CD4-positive, alpha-beta memory T cell (primary cell): ENCODE measurements around the gene MRPS6. TPM values are rescaled to one million over a fixed set of nuclear protein-coding genes. Genes with fewer than 3 reads are reported as not detected.
A peak's percentile ranks its signal among the peaks of the same experiment; 100 is the strongest.

ENCODE experiments used
- CTCF ChIA-PET: fragments of 350-600 bp; sonication (Branson Sonifier 250); formaldehyde crosslinking; loops from one replicate; lab custom pipeline; 2021; ENCODE audit warnings: inconsistent platforms; ENCODE audit not compliant: partially characterized antibody; lab: Charles Lee
- POLR2A ChIA-PET: fragments of 350-600 bp; sonication (Branson Sonifier 250); formaldehyde crosslinking; loops from one replicate; lab custom pipeline; 2021; ENCODE audit not compliant: partially characterized antibody; lab: Charles Lee
- DNase-seq, 5 donors: peaks; one replicate each; pipeline versions ENCODE4 v3.0.0 to v3.0.0-alpha.2; 2020 to 2022; ENCODE audit warnings: mixed read lengths in 1 of 5
- H3K27ac ChIP-seq: one replicate; pipeline ENCODE4 v1.7.0; 2013; ENCODE audit warnings: low read depth, low read length
- H3K27me3 ChIP-seq: 2 replicates; pipeline ENCODE4 v1.7.0; 2013; ENCODE audit warnings: mild to moderate bottlenecking, low read length, moderate library complexity; ENCODE audit not compliant: insufficient read depth
- H3K36me3 ChIP-seq: 2 replicates; pipeline ENCODE4 v1.7.0; 2013; ENCODE audit warnings: mild to moderate bottlenecking, low read length, moderate library complexity; ENCODE audit not compliant: insufficient read depth
- H3K4me1 ChIP-seq: 2 replicates; pipeline ENCODE4 v1.7.0; 2013; ENCODE audit warnings: mild to moderate bottlenecking, low read length, moderate library complexity; ENCODE audit not compliant: insufficient read depth
- H3K4me3 ChIP-seq, 2 donors: one replicate each; pipeline ENCODE4 v1.7.0; 2013; ENCODE audit warnings: low read length in 2 of 2, mild to moderate bottlenecking in 1 of 2
- H3K9me3 ChIP-seq, 2 donors: one replicate each; pipeline ENCODE4 v1.7.0; 2013; ENCODE audit warnings: low read length in 2 of 2, control low read depth in 1 of 2; ENCODE audit not compliant: control insufficient read depth in 1 of 2
- H3K27ac Mint-ChIP-seq, 7 donors: one replicate each; pipeline ENCODE4 v1.8.0; 2020 to 2021; ENCODE audit warnings: mixed read lengths in 7 of 7, mild to moderate bottlenecking in 6 of 7, inconsistent platforms in 3 of 7, moderate library complexity in 3 of 7
- H3K27me3 Mint-ChIP-seq, 2 donors: one replicate each; pipeline ENCODE4 v1.8.0; 2020 to 2021; ENCODE audit warnings: mixed read lengths in 2 of 2
- H3K36me3 Mint-ChIP-seq, 2 donors: one replicate each; pipeline ENCODE4 v1.8.0; 2020 to 2021; ENCODE audit warnings: mixed read lengths in 2 of 2, inconsistent platforms in 1 of 2, mild to moderate bottlenecking in 1 of 2
- H3K4me1 Mint-ChIP-seq, 4 donors: one replicate each; pipeline ENCODE4 v1.8.0; 2020 to 2021; ENCODE audit warnings: mixed read lengths in 4 of 4, mild to moderate bottlenecking in 1 of 4
- H3K4me3 Mint-ChIP-seq, 8 donors: one replicate each; pipeline ENCODE4 v1.8.0; 2020 to 2021; ENCODE audit warnings: mixed read lengths in 8 of 8, mild to moderate bottlenecking in 7 of 8, moderate library complexity in 6 of 8, inconsistent platforms in 3 of 8
- H3K9me3 Mint-ChIP-seq, 8 donors: one replicate each; pipeline ENCODE4 v1.8.0; 2020 to 2021; ENCODE audit warnings: mixed read lengths in 8 of 8, mild to moderate bottlenecking in 5 of 8, inconsistent platforms in 3 of 8, moderate library complexity in 1 of 8
- intact Hi-C: fragments of 100-400 bp; cut with micrococcal nuclease; formaldehyde crosslinking; loops from one replicate; pipeline ENCODE4 v1.15.1; 2023
- polyA plus RNA-seq, 2 donors: library from polyadenylated mRNA; unstranded; fragments of 300-500 nt; fragmentation: Illumina TruSeq; gene quantifications; one replicate each; pipeline ENCODE4 v1.2.3, GENCODE V29; 2021
- total RNA-seq, 2 experiments: library from RNA; stranded (reverse); gene quantifications; one replicate each; pipeline ENCODE4 v1.2.3, GENCODE V29; 2021

MRPS6 gene
- total and polyA plus RNA-seq, 4 experiments from 2014 or later = 76.9 to 160 (median 108) TPM

DNA sequence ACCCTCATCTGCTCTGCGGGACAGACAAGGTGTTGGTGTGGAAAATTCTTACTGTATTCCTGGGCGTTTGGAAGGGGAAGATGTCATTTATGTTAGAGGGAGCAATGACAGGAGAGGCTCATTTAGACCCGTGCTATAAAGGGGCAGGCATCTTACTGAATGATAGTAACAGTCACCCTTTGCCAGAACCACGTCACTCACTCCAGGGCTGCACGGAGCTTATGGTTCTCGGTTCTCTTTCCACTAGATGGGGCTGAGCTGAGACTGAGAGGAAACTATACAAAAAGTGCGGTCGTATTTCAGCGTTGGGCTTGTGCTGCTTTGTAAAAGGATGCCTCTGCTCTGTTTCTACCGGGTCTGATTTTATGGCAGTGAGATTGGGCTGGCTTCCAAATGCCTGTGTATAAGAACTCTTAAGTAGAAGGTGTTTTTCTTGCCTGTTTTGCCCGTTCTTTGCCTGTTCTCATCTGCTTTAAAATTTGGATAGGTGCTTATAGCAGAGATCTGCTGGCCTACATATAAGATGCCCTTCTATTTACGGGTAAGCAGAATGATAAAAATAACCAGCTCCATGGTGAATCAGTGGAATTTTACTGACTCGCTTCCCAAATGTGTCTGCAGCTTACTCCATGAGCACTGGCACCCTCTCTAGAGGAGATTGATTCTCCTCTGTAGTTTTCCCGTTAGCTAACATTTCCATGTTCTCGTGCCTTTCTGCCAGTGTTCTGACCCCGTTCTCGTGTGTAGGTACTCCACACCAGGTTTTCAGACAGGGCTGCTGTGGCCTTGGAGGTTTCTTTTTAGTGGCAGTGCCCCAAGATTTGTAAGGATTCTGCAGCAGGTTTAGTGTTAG lies 55.9 kb downstream of the MRPS6 start:
- Mint-ChIP-seq H3K4me3 (peak overlapping the region in 7 of 8 donors; percentile 40 to 80 (median 67)), H3K9me3 (no peaks in the 10 kb centered on the region), H3K27me3 (no peaks in the 10 kb centered on the region), H3K4me1 (peaks cover 66 to 95% (median 80%) of the 10 kb centered on the region in 4 donors), H3K27ac (peak overlapping the region; percentile 71 to 93 (median 86)), H3K36me3 (peaks cover 56 to 68% of the 10 kb centered on the region in 2 donors)
- H3K4me3 ChIP-seq = no peak overlapping the region
- H3K36me3 ChIP-seq = peaks cover 23% of the 10 kb centered on the region
- DNase-seq = peak; percentile 58 to 75 (median 65)
- no peaks in the 10 kb centered on the region for H3K27me3 ChIP-seq
- ChIA-PET CTCF (interaction anchor here (0.9 to 3.2 kb wide), 10 partner anchors 9 to 205 kb away, joined by 3 to 13 read pairs (median 3); no protein-coding TSS in a partner anchor), POLR2A (interaction anchor here (0.6 to 2.0 kb wide), 7 partner anchors 10 to 206 kb away, joined by 3 to 9 read pairs (median 4); partner anchors contain the start of genes MRPS6 and SLC5A3)
- H3K4me1 ChIP-seq = peaks cover 52% of the 10 kb centered on the region
- no peaks in the 10 kb centered on the region for H3K9me3 ChIP-seq
- intact Hi-C loops = loop anchor here (1.0 to 2.0 kb wide), 2 partner anchors 179 to 204 kb away; no protein-coding TSS in a partner anchor
- no peak overlapping the region for H3K27ac ChIP-seq

DNA sequence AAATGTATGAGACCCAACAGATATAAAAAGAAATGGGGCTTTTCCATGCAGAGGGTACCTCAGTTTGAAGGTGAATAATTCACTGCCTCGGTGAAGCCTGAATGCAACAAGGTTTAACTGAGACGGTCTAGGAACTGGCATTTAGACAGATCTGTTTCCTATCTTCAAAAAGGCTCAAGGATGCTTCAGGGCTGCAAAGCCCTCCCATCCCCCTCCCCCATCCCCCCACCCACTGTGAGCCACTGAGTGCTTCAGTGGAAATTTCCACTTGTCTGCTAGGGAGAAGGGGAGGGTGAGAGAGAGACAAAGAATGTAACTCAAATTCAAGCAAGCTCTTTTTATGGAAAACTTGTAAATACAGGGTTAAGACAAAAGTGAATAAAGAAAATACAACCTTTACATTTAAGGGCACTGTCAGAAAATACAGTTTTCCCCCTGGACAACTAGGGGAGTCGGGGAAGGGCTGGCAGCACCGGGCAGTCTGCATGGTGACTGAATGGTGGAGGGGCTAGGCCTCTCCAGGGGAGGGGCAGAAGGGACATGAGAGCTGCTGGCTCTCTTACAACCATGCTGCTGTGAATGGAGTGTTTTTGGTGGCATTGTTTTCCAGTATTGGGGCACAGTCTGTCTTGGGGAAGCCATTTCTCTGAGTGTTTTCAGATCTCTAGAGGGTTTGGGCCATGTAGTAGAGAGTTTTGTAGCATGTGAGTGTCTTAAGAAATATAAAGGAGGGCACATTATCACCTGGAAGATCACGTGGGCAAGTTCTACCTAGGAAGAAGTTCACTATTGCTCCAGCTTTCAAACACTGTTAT lies 56.7 kb downstream of the MRPS6 start:
- ChIA-PET POLR2A (interaction anchor here (1.2 to 1.8 kb wide), 4 partner anchors 56 to 182 kb away, joined by 3 to 9 read pairs (median 4); partner anchors contain the start of genes MRPS6 and SLC5A3), CTCF (interaction anchor here (1.2 to 3.2 kb wide), 7 partner anchors 10 to 206 kb away, joined by 3 to 16 read pairs (median 8); no protein-coding TSS in a partner anchor)
- Mint-ChIP-seq H3K36me3 (peaks cover 55 to 71% of the 10 kb centered on the region in 2 donors), H3K4me1 (peaks cover 68 to 98% (median 78%) of the 10 kb centered on the region in 4 donors), H3K9me3 (no peaks in the 10 kb centered on the region), H3K27me3 (no peaks in the 10 kb centered on the region), H3K4me3 (peak overlapping the region in 7 of 8 donors; percentile 59 to 80 (median 67)), H3K27ac (peak overlapping the region; percentile 75 to 93 (median 81))
- Histone ChIP-seq H3K36me3 (peaks cover 23% of the 10 kb centered on the region), H3K4me3 (no peak overlapping the region), H3K27me3 (no peaks in the 10 kb centered on the region), H3K4me1 (peaks cover 52% of the 10 kb centered on the region), H3K27ac (no peak overlapping the region), H3K9me3 (no peaks in the 10 kb centered on the region)
- intact Hi-C loops = loop anchor here (1.0 to 2.0 kb wide), 2 partner anchors 180 to 205 kb away; no protein-coding TSS in a partner anchor
- DNase-seq = peak in 1 of 5 donors; percentile 2

DNA sequence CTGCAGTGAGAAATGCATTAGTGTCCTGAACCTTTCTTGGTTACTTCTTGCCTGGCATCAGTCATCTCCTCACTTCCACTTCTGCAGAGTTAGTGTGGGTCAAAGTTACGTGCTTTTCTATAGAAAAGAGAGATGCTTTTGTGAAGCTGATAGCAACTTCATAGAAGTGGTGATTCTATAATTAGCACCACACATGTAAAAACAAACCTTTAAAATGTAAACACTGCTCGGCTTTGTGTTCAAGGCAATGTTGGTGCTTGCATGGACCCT lies 57.3 kb downstream of the MRPS6 start:
- Histone ChIP-seq H3K9me3 (no peaks in the 10 kb centered on the region), H3K4me3 (no peak overlapping the region), H3K4me1 (peaks cover 52% of the 10 kb centered on the region), H3K27me3 (no peaks in the 10 kb centered on the region), H3K36me3 (peaks cover 21% of the 10 kb centered on the region), H3K27ac (no peak overlapping the region)
- Mint-ChIP-seq H3K27ac (peak overlapping the region in 5 of 7 donors; percentile 49 to 77 (median 70)), H3K27me3 (no peaks in the 10 kb centered on the region), H3K4me1 (peaks cover 64 to 94% (median 74%) of the 10 kb centered on the region in 4 donors), H3K9me3 (no peaks in the 10 kb centered on the region), H3K4me3 (peak overlapping the region in 3 of 8 donors; percentile 34 to 59 (median 51)), H3K36me3 (peaks cover 57 to 68% of the 10 kb centered on the region in 2 donors)
- POLR2A ChIA-PET = interaction anchor here (1.2 kb wide), 1 partner anchor 67 kb away, joined by 3 read pairs; no protein-coding TSS in a partner anchor
- DNase-seq = no peak
- intact Hi-C loops = no loop called here
- CTCF ChIA-PET = interaction anchor here (1.2 to 3.2 kb wide), 4 partner anchors 10 to 217 kb away, joined by 5 to 16 read pairs (median 10); no protein-coding TSS in a partner anchor

DNA sequence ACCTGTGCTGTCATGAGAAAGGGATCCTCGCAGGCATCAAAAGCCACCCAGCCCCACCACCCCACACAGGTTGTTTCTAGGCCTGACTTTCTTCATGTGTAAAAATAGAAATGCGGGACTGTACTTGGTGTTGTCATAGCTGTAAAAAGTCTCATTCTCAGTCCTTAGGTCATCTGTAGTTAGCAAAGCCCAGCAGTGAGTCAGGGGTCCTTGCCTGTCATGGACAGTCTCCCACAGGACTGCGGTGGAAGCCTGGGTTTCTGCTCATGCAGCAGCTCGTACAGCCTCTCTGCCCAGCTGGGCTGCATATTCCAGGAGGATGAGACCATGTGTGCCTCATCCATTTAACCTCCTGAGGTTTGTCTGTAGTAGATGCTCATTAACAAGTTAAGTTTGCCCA lies 58.2 kb downstream of the MRPS6 start:
- no peaks in the 10 kb centered on the region for H3K9me3 ChIP-seq
- CTCF ChIA-PET = interaction anchor here (1.2 to 3.2 kb wide), 4 partner anchors 11 to 217 kb away, joined by 5 to 16 read pairs (median 10); no protein-coding TSS in a partner anchor
- H3K27me3 ChIP-seq = no peaks in the 10 kb centered on the region
- peaks cover 12% of the 10 kb centered on the region for H3K36me3 ChIP-seq
- H3K4me1 Mint-ChIP-seq = peaks cover 56 to 84% (median 66%) of the 10 kb centered on the region in 4 donors
- H3K4me3 ChIP-seq = no peak overlapping the region
- H3K36me3 Mint-ChIP-seq = peaks cover 53 to 62% of the 10 kb centered on the region in 2 donors
- no peaks in the 10 kb centered on the region for H3K9me3 Mint-ChIP-seq
- no peaks in the 10 kb centered on the region for H3K27me3 Mint-ChIP-seq
- DNase-seq = no peak
- H3K27ac Mint-ChIP-seq = peak overlapping the region in 5 of 7 donors; percentile 9 to 77 (median 56)
- POLR2A ChIA-PET = interaction anchor here (1.2 kb wide), 1 partner anchor 66 kb away, joined by 3 read pairs; no protein-coding TSS in a partner anchor
- H3K4me3 Mint-ChIP-seq = peak overlapping the region in 1 of 8 donors; percentile 62
- no peak overlapping the region for H3K27ac ChIP-seq
- peaks cover 52% of the 10 kb centered on the region for H3K4me1 ChIP-seq
- intact Hi-C loops = no loop called here

DNA sequence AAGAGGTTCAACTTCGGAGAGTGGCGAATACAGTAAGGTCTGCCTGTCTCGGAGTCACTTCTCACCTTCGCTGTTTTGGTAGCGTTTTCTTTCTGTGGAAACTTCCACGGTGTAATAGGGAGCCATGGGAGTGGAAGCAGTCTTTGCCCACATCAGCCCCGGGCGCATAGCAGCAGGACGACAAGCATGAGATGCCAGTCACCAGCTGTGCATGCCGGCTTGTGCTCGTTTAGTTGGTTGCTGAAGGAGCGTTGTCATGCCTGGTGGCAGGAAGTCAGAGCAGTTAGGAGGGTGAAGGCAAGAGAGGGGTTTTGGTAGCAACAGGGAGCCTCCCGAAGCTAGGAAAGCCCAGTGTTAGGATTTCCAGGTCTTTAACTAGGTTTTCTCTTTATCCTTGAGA lies 58.8 kb downstream of the MRPS6 start:
- Histone ChIP-seq H3K9me3 (no peaks in the 10 kb centered on the region), H3K4me1 (peaks cover 52% of the 10 kb centered on the region), H3K36me3 (peaks cover 7% of the 10 kb centered on the region), H3K4me3 (no peak overlapping the region), H3K27me3 (no peaks in the 10 kb centered on the region), H3K27ac (no peak overlapping the region)
- ChIA-PET CTCF (interaction anchor here (1.8 to 3.2 kb wide), 3 partner anchors 12 to 216 kb away, joined by 4 to 16 read pairs (median 7); no protein-coding TSS in a partner anchor), POLR2A (no interaction called here)
- H3K4me3 Mint-ChIP-seq = peak overlapping the region in 4 of 8 donors; percentile 17 to 62 (median 36)
- H3K9me3 Mint-ChIP-seq = peaks cover 0 to 2% (median under 1%) of the 10 kb centered on the region in 8 donors
- intact Hi-C loops = no loop called here
- H3K27ac Mint-ChIP-seq = peak overlapping the region in 4 of 7 donors; percentile 14 to 77 (median 58)
- no peak for DNase-seq
- no peaks in the 10 kb centered on the region for H3K27me3 Mint-ChIP-seq
- peaks cover 57 to 80% (median 68%) of the 10 kb centered on the region in 4 donors for H3K4me1 Mint-ChIP-seq
- H3K36me3 Mint-ChIP-seq = peaks cover 54 to 59% of the 10 kb centered on the region in 2 donors

DNA sequence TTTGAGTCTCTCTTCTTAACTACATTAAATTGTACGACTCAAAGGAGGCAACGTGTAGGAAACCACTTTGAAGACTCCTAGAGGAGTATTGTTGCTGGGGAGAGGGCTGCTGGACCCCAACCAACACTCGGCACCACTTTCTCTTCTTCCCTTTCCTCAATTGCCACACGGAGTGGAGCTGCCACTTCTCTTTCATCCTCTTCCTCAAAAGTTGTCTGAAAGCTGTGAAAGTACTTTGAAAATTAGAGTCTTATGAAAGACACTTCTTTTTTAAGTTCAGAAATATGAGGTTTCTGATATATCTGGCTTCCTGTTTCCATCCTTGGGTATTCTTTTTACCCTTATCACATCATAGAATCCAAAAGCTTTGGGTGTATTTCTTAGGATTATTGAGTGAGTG lies 59.5 kb downstream of the MRPS6 start:
- intact Hi-C loops = no loop called here
- peaks cover 52% of the 10 kb centered on the region for H3K4me1 ChIP-seq
- peaks cover 51 to 73% (median 64%) of the 10 kb centered on the region in 4 donors for H3K4me1 Mint-ChIP-seq
- no peaks in the 10 kb centered on the region for H3K27me3 Mint-ChIP-seq
- no peaks in the 10 kb centered on the region for H3K9me3 ChIP-seq
- H3K4me3 Mint-ChIP-seq = peak overlapping the region in 2 of 8 donors; percentile 3 to 43
- DNase-seq = no peak
- CTCF ChIA-PET = interaction anchor here (1.8 to 3.2 kb wide), 2 partner anchors 12 to 209 kb away, joined by 4 to 16 read pairs; no protein-coding TSS in a partner anchor
- no peaks in the 10 kb centered on the region for H3K27me3 ChIP-seq
- peaks cover 4% of the 10 kb centered on the region for H3K36me3 ChIP-seq
- peaks cover 0 to 6% (median 3%) of the 10 kb centered on the region in 8 donors for H3K9me3 Mint-ChIP-seq
- POLR2A ChIA-PET = no interaction called here
- H3K4me3 ChIP-seq = no peak overlapping the region
- H3K27ac ChIP-seq = no peak overlapping the region
- peak overlapping the region in 6 of 7 donors; percentile 27 to 67 (median 56) for H3K27ac Mint-ChIP-seq
- peaks cover 53 to 57% of the 10 kb centered on the region in 2 donors for H3K36me3 Mint-ChIP-seq
